ENCODE data around the gene MPRIP.
"Not testable (repeated sequence)": the region's sequence is repeated elsewhere in the genome, so short reads cannot be mapped to it uniquely, and the experiment has no call there.

MPRIP gene

GRCh38 chr17:17182598-17183136 lies 140.4 kb downstream of the MPRIP start:
- in situ Hi-C loops (cut with HindIII; ENCODE audit: low sequenced_read_pairs): no loop called here
- no peak for DNase-seq (ENCODE audit: low read depth)
- H3K4me3 ChIP-seq (ENCODE audit: low read depth, low read length): no peak overlapping the region
- TF ChIP-seq, protein P1, sequence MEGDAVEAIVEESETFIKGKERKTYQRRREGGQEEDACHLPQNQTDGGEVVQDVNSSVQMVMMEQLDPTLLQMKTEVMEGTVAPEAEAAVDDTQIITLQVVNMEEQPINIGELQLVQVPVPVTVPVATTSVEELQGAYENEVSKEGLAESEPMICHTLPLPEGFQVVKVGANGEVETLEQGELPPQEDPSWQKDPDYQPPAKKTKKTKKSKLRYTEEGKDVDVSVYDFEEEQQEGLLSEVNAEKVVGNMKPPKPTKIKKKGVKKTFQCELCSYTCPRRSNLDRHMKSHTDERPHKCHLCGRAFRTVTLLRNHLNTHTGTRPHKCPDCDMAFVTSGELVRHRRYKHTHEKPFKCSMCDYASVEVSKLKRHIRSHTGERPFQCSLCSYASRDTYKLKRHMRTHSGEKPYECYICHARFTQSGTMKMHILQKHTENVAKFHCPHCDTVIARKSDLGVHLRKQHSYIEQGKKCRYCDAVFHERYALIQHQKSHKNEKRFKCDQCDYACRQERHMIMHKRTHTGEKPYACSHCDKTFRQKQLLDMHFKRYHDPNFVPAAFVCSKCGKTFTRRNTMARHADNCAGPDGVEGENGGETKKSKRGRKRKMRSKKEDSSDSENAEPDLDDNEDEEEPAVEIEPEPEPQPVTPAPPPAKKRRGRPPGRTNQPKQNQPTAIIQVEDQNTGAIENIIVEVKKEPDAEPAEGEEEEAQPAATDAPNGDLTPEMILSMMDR (IDR thresholded peaks at IDR 0.05; ENCODE audit: low read depth, low read length, missing control alignments): no peak

DNA sequence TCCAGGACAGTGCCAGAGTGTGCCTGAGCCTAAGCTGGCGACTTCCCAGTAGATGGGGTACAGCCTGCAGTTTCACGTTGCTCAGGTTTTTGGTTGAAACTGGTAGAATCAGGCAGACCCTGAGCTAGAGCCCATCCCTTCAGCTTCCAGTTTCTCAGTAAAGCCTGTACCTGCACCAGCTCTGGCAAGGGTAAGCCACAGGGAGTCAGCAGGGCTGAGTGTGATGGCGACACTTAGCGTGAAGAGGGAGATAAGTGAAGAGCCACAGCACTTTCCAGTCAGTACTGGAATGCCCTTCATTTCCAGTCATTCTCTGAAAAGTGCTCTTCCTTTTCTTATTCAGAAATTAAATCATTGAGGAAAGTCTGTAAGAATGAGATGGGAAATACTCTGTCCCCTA lies 141.5 kb downstream of the MPRIP start:
- no peak for DNase-seq (ENCODE audit: low read depth)
- no peak overlapping the region for H3K4me3 ChIP-seq (ENCODE audit: low read depth, low read length)
- in situ Hi-C loops (cut with HindIII; ENCODE audit: low sequenced_read_pairs): no loop called here
- TF ChIP-seq, protein P1 (IDR thresholded peaks at IDR 0.05; ENCODE audit: low read depth, low read length, missing control alignments): no peak

GRCh38 chr17:17184985-17185757 lies 142.9 kb downstream of the MPRIP start:
- DNase-seq (ENCODE audit: low read depth); H3K4me3 ChIP-seq (ENCODE audit: low read depth, low read length): not testable (repeated sequence)
- in situ Hi-C loops (cut with HindIII; ENCODE audit: low sequenced_read_pairs): loop anchor here (5.0 kb wide), 1 partner anchor 88 kb away; no protein-coding TSS in a partner anchor

DNA sequence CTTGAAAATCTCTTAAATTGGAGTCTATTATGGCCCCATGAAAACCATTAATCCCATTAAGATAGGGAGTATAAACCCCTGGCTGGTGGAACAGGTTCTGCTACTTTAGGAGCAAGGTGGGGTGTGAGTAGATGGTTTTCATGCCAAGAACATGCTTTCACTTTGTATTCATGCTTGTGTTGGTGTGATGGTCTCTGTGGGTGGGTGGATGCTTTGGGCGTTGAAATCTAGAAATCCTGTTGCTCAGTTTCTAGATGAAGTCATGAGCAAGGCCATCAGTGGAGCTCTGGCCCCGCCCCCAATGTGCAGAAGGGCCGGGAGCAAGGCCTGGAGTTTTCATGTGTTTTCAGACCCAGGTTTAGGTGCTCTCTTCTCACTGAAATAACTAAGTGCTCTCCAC lies 143.8 kb downstream of the MPRIP start:
- TF ChIP-seq, protein P1 (IDR thresholded peaks at IDR 0.05; ENCODE audit: low read depth, low read length, missing control alignments): no peak
- DNase-seq (ENCODE audit: low read depth): no peak

DNA sequence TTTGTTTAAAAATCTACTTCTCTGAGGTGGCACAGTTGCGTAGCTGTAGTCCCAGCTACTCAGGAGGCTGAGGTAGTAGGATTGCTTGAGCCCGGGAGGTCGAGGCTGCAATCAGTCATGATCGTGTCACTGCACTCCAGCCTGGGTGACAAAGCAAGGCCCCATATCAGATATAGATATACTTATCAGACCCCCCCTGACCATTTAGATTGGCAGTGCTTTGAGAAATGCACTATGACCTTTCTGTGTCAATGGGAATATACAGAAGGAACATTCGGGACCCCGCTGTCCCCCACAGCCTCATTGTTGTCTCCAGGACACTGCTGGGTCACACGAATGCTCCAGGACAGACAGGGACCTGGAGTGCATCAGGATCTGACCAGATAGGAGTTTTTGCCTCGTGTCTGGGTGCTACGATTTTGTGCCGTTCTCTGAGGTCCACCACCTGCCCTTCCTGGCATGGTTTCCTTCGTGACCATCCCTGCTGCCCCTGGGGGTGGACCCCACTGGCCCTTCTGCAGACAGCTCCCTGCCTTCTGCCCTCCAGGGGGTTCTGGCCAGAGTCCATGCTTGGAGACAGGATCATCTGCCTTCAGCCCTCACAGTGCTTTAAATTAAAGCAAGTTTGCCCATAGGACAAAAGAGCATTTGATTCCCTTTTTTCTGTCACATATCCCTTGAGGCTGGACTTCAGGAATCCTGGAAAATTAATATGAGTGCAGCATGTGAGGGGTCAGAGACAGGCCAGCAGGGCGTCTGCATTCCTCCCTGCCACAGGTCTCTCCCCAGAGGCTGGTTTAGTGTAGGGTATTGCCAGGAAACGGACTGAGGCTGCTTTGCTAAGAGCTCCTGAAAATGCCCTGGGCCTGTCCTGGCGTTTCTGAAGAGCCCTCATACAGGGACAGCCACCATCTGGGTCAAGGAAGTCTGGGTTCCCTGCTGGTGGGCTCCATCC lies 144.6 kb downstream of the MPRIP start:
- no peak overlapping the region for H3K4me3 ChIP-seq (ENCODE audit: low read depth, low read length)
- in situ Hi-C loops (cut with HindIII; ENCODE audit: low sequenced_read_pairs): loop anchor here (5.0 kb wide), 1 partner anchor 90 kb away; no protein-coding TSS in a partner anchor
- no peak for DNase-seq (ENCODE audit: low read depth)

More for the DNA sequence above, 143.8 kb downstream of the MPRIP start:
- in situ Hi-C loops (cut with HindIII; ENCODE audit: low sequenced_read_pairs): loop anchor here (5.0 kb wide), 1 partner anchor 89 kb away; no protein-coding TSS in a partner anchor
- H3K4me3 ChIP-seq (ENCODE audit: low read depth, low read length): no peak overlapping the region

GRCh38 chr17:17188586-17188985 lies 146.3 kb downstream of the MPRIP start:
- in situ Hi-C loops (cut with HindIII; ENCODE audit: low sequenced_read_pairs): loop anchor here (5.0 kb wide), 1 partner anchor 91 kb away; no protein-coding TSS in a partner anchor
- DNase-seq (ENCODE audit: low read depth): no peak
- TF ChIP-seq, protein P1 (IDR thresholded peaks at IDR 0.05; ENCODE audit: low read depth, low read length, missing control alignments): no peak
- no peak overlapping the region for H3K4me3 ChIP-seq (ENCODE audit: low read depth, low read length)

More for the DNA sequence above, 144.6 kb downstream of the MPRIP start:
- TF ChIP-seq, protein P1 (IDR thresholded peaks at IDR 0.05; ENCODE audit: low read depth, low read length, missing control alignments): no peak

Measured in astrocyte of the cerebellum (primary cell).